Stomach (tissue), 4 donors: ENCODE results near the gene SLC6A12.

Source experiments
- EP300 ChIP-seq: sonication (generic); formaldehyde crosslinking; IDR thresholded peaks from one replicate; pipeline ENCODE4 v1.6.1; 2017; ENCODE audit warnings: antibody characterized with exemption
- POLR2A ChIP-seq, 4 donors: fragments of 450-650 bp; IDR thresholded peaks; one replicate each; pipeline ENCODE4 v1.6.1; 2016; ENCODE audit warnings: antibody characterized with exemption in 4 of 4, control low read depth in 2 of 4, mild to moderate bottlenecking in 1 of 4, moderate library complexity in 1 of 4
- TF ChIP-seq, protein P1 (sequence below), 7 experiments: fragments of 450-650 bp in 4 of 7; fragments of 200-600 bp in 3 of 7; sonication (generic) in 3 of 7; IDR thresholded peaks; one replicate each; pipeline ENCODE4 v1.5.1; 2016 to 2019; ENCODE audit warnings: antibody characterized with exemption in 7 of 7, control low read depth in 2 of 7, mild to moderate bottlenecking in 1 of 7

- TF ChIP-seq, protein P1, sequence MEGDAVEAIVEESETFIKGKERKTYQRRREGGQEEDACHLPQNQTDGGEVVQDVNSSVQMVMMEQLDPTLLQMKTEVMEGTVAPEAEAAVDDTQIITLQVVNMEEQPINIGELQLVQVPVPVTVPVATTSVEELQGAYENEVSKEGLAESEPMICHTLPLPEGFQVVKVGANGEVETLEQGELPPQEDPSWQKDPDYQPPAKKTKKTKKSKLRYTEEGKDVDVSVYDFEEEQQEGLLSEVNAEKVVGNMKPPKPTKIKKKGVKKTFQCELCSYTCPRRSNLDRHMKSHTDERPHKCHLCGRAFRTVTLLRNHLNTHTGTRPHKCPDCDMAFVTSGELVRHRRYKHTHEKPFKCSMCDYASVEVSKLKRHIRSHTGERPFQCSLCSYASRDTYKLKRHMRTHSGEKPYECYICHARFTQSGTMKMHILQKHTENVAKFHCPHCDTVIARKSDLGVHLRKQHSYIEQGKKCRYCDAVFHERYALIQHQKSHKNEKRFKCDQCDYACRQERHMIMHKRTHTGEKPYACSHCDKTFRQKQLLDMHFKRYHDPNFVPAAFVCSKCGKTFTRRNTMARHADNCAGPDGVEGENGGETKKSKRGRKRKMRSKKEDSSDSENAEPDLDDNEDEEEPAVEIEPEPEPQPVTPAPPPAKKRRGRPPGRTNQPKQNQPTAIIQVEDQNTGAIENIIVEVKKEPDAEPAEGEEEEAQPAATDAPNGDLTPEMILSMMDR (IDR thresholded peaks at IDR 0.05) = no peak
- TF ChIP-seq POLR2A (IDR thresholded peaks at IDR 0.05) (no peak), EP300 (no peak)
These were observed 48.9 kb upstream of the SLC6A12 start, which contains the start of gene SLC6A13 for GRCh38 chr12:262817-263216.
